ENCODE results near the gene GET4. TPM values are rescaled to one million over a fixed set of nuclear protein-coding genes. Genes with fewer than 3 reads are reported as not detected.

The GET4 gene
- total RNA-seq, 4 donors from 2014 or later, result 46.1 to 67.7 (median 51.6) TPM

GRCh38 chr7:836429-836828 lies 39.9 kb upstream of the GET4 start:
- intact Hi-C loops (cut with DNase I; ENCODE audit: low total_unique reads), result no loop called here
- no peak for TF ChIP-seq POLR2A (IDR thresholded peaks at IDR 0.05)
- TF ChIP-seq, protein P1, sequence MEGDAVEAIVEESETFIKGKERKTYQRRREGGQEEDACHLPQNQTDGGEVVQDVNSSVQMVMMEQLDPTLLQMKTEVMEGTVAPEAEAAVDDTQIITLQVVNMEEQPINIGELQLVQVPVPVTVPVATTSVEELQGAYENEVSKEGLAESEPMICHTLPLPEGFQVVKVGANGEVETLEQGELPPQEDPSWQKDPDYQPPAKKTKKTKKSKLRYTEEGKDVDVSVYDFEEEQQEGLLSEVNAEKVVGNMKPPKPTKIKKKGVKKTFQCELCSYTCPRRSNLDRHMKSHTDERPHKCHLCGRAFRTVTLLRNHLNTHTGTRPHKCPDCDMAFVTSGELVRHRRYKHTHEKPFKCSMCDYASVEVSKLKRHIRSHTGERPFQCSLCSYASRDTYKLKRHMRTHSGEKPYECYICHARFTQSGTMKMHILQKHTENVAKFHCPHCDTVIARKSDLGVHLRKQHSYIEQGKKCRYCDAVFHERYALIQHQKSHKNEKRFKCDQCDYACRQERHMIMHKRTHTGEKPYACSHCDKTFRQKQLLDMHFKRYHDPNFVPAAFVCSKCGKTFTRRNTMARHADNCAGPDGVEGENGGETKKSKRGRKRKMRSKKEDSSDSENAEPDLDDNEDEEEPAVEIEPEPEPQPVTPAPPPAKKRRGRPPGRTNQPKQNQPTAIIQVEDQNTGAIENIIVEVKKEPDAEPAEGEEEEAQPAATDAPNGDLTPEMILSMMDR (IDR thresholded peaks at IDR 0.05), result no peak
- H3K4me3 ChIP-seq (ENCODE audit: low read depth, poor library complexity, severe bottlenecking), result no peak overlapping the region
- WGBS, 2 donors, result 23 to 32% methylated on average over 5 of the region's 5 CpGs
- no peak for DNase-seq (ENCODE audit: low spot score in 2 of 2)

GRCh38 chr7:837001-837400 lies 39.4 kb upstream of the GET4 start:
- intact Hi-C loops (cut with DNase I; ENCODE audit: low total_unique reads), result no loop called here
- no peak overlapping the region for H3K4me3 ChIP-seq (ENCODE audit: low read depth, poor library complexity, severe bottlenecking)
- WGBS, 2 donors, result 60 to 86% methylated on average over 15 to 18 of the region's 19 CpGs
- no peak for TF ChIP-seq POLR2A (IDR thresholded peaks at IDR 0.05)
- TF ChIP-seq, protein P1 (IDR thresholded peaks at IDR 0.05), result no peak
- DNase-seq (ENCODE audit: low spot score in 2 of 2), result no peak

DNA sequence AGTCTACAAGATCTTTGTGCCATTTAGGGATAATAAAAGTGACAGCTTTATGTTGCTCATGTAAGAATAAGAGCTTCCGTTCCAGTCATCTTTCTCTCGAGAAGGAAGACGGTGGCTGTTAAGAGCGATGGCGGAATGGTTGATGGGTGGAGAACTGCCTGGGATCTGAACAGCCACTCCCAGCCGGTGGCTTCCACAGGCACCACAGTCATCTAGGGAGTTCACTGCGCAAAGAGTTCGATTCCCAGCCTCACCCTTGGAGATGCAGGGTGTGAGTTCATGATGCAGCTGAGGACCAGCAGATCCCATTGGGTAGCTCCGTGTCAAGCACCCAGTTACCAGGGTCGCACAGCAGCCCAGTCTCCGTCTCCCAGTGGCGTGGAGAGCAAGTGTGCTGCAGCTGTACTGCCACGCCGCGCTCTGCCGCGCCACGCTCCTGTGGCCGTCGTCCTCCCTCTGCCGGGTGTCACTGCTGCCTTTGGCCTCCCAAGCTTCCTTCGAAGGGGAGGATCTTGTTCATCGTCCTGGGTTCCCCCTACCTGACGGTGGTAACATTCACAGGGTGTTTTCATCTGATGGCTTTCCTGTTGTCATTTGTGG lies 36.3 kb upstream of the GET4 start:
- TF ChIP-seq, protein P1 (IDR thresholded peaks at IDR 0.05), result no peak
- TF ChIP-seq POLR2A (IDR thresholded peaks at IDR 0.05), result no peak
- intact Hi-C loops (cut with DNase I; ENCODE audit: low total_unique reads), result no loop called here
- no peak for DNase-seq (ENCODE audit: low spot score in 2 of 2)
- WGBS, 2 donors, result 91% methylated on average over 24 of the region's 24 CpGs
- H3K4me3 ChIP-seq (ENCODE audit: low read depth, poor library complexity, severe bottlenecking), result no peak overlapping the region

DNA sequence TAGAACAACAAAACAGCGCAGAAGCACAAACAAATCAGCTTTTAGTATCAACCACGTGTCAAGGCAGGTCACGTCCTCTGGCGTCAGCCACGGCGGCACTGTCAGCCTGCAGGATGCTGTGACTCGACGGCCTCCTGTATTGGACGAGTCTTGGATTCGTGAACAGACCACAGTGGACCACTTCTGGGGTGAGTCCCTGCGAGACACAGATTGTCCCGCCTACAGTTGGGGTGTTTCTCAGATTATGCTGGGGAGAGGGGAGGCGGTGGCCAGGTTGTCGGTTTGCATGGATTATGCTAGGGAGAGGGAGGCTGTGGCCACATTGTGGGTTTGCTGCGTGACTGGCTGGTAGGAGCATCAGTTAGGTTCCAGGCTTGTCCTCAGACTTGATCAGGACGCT lies 34.4 kb upstream of the GET4 start:
- no peak for TF ChIP-seq POLR2A (IDR thresholded peaks at IDR 0.05)
- TF ChIP-seq, protein P1 (IDR thresholded peaks at IDR 0.05), result no peak
- no peak for DNase-seq (ENCODE audit: low spot score in 2 of 2)
- WGBS, 2 donors, result 76 to 77% methylated on average over 16 of the region's 16 CpGs
- H3K4me3 ChIP-seq (ENCODE audit: low read depth, poor library complexity, severe bottlenecking), result no peak overlapping the region
- intact Hi-C loops (cut with DNase I; ENCODE audit: low total_unique reads), result no loop called here

- intact Hi-C loops (cut with DNase I; ENCODE audit: low total_unique reads), result no loop called here
- DNase-seq (ENCODE audit: low spot score in 2 of 2), result no peak
- WGBS, 2 donors, result 26 to 57% methylated on average over 8 of the region's 8 CpGs
- no peak for TF ChIP-seq POLR2A (IDR thresholded peaks at IDR 0.05)
- TF ChIP-seq, protein P1 (IDR thresholded peaks at IDR 0.05), result no peak
- H3K4me3 ChIP-seq (ENCODE audit: low read depth, poor library complexity, severe bottlenecking), result no peak overlapping the region
Observed at GRCh38 chr7:842431-843031, 33.8 kb upstream of the GET4 start.

GRCh38 chr7:843230-843629 lies 33.1 kb upstream of the GET4 start:
- DNase-seq (ENCODE audit: low spot score in 2 of 2), result no peak
- intact Hi-C loops (cut with DNase I; ENCODE audit: low total_unique reads), result no loop called here
- TF ChIP-seq, protein P1 (IDR thresholded peaks at IDR 0.05), result no peak
- no peak for TF ChIP-seq POLR2A (IDR thresholded peaks at IDR 0.05)
- H3K4me3 ChIP-seq (ENCODE audit: low read depth, poor library complexity, severe bottlenecking), result no peak overlapping the region
- WGBS, 2 donors, result 91 to 93% methylated on average over 17 of the region's 17 CpGs

Data from lower leg skin (tissue), 4 donors.